ENCODE results near the gene BCCIP. TPM values are rescaled to one million over a fixed set of nuclear protein-coding genes. Genes with fewer than 3 reads are reported as not detected.

BCCIP gene
- total and polyA plus RNA-seq, 7 donors = 57.6 to 235 (median 87.6) TPM

- intact Hi-C loops (cut with DNase I) = no loop called here
- no peak for ATAC-seq
- Histone ChIP-seq H3K9me3 (no peaks in the 10 kb centered on the region), H3K4me1 (no peaks in the 10 kb centered on the region), H3K27ac (no peak overlapping the region), H3K36me3 (ENCODE audit: insufficient read depth in 1 of 2, low read depth in 1 of 2) (no peaks in the 10 kb centered on the region), H3K4me3 (no peak overlapping the region), H3K27me3 (ENCODE audit: insufficient read depth in 3 of 3, low read length in 2 of 3) (no peaks in the 10 kb centered on the region)
- 89 to 91% (median 90%) methylated on average over 8 of the region's 8 CpGs for WGBS, 3 donors
- DNase-seq = no peak
- no peak for TF ChIP-seq CTCF (IDR thresholded peaks at IDR 0.05)
Observed at GRCh38 chr10:125781374-125781773, 42.0 kb upstream of the BCCIP start.

- WGBS, 3 donors = 78 to 84% (median 84%) methylated on average over 11 of the region's 11 CpGs
- intact Hi-C loops (cut with DNase I) = no loop called here
- no peaks in the 10 kb centered on the region for H3K9me3 ChIP-seq
Observed at GRCh38 chr10:125782054-125782453, 41.3 kb upstream of the BCCIP start.

GRCh38 chr10:125782616-125783015, 40.7 kb upstream of the BCCIP start:
- WGBS, 3 donors = 48 to 66% (median 53%) methylated on average over 11 of the region's 11 CpGs
- Histone ChIP-seq H3K9me3 (no peaks in the 10 kb centered on the region), H3K4me3 (no peak overlapping the region), H3K4me1 (no peaks in the 10 kb centered on the region), H3K36me3 (ENCODE audit: insufficient read depth in 1 of 2, low read depth in 1 of 2) (peaks cover 0 to 2% of the 10 kb centered on the region in 2 donors), H3K27ac (no peak overlapping the region), H3K27me3 (ENCODE audit: insufficient read depth in 3 of 3, low read length in 2 of 3) (no peaks in the 10 kb centered on the region)
- no peak for TF ChIP-seq CTCF (IDR thresholded peaks at IDR 0.05)
- no peak for ATAC-seq
- intact Hi-C loops (cut with DNase I) = no loop called here
- no peak for DNase-seq

More at GRCh38 chr10:125782054-125782453, 41.3 kb upstream of the BCCIP start:
- H3K36me3 ChIP-seq (ENCODE audit: insufficient read depth in 1 of 2, low read depth in 1 of 2) = no peaks in the 10 kb centered on the region
- no peak overlapping the region for H3K27ac ChIP-seq
- no peaks in the 10 kb centered on the region for H3K27me3 ChIP-seq (ENCODE audit: insufficient read depth in 3 of 3, low read length in 2 of 3)
- DNase-seq = no peak
- no peak for TF ChIP-seq CTCF (IDR thresholded peaks at IDR 0.05)
- H3K4me1 ChIP-seq = no peaks in the 10 kb centered on the region
- ATAC-seq = no peak
- H3K4me3 ChIP-seq = no peak overlapping the region

GRCh38 chr10:125783408-125783807, 39.9 kb upstream of the BCCIP start:
- Histone ChIP-seq H3K36me3 (ENCODE audit: insufficient read depth in 1 of 2, low read depth in 1 of 2) (peaks cover 0 to 9% of the 10 kb centered on the region in 2 donors), H3K4me3 (no peak overlapping the region), H3K4me1 (no peaks in the 10 kb centered on the region), H3K9me3 (no peaks in the 10 kb centered on the region), H3K27ac (no peak overlapping the region), H3K27me3 (ENCODE audit: insufficient read depth in 3 of 3, low read length in 2 of 3) (no peaks in the 10 kb centered on the region)
- no peak for ATAC-seq
- whole genome bisulfite sequencing, 3 donors = 87 to 93% (median 89%) methylated on average over 7 of the region's 7 CpGs
- intact Hi-C loops (cut with DNase I) = no loop called here
- no peak for DNase-seq
- no peak for TF ChIP-seq CTCF (IDR thresholded peaks at IDR 0.05)

- TF ChIP-seq CTCF (IDR thresholded peaks at IDR 0.05) = no peak
- H3K9me3 ChIP-seq = no peaks in the 10 kb centered on the region
- no peaks in the 10 kb centered on the region for H3K27me3 ChIP-seq (ENCODE audit: insufficient read depth in 3 of 3, low read length in 2 of 3)
- 79 to 90% (median 82%) methylated on average over 6 of the region's 6 CpGs for WGBS, 3 donors
- DNase-seq = no peak
- H3K4me1 ChIP-seq = no peaks in the 10 kb centered on the region
- intact Hi-C loops (cut with DNase I) = no loop called here
- H3K27ac ChIP-seq = no peak overlapping the region
- no peak overlapping the region for H3K4me3 ChIP-seq
- peaks cover 2 to 15% of the 10 kb centered on the region in 2 donors for H3K36me3 ChIP-seq (ENCODE audit: insufficient read depth in 1 of 2, low read depth in 1 of 2)
- no peak for ATAC-seq
Observed at GRCh38 chr10:125783957-125784356, 39.4 kb upstream of the BCCIP start.
